ENCODE measurements around the gene WNT3A. TPM values are rescaled to one million over a fixed set of nuclear protein-coding genes. Genes with fewer than 3 reads are reported as not detected.

The WNT3A gene
- total and polyA plus RNA-seq, 9 of the 15 experiments (the other 6 are each of a cell fraction or from before 2014, with no cell fraction given), result not detected

- TF ChIP-seq ZNF217 (CRISPR knock-in tag; IDR thresholded peaks at IDR 0.05) (no peak), TFAP4 (CRISPR knock-in tag; IDR thresholded peaks at IDR 0.05; ENCODE audit: borderline replicate concordance) (peak; percentile 74), MCM3 (IDR thresholded peaks at IDR 0.05) (no peak), FOXO4 (CRISPR knock-in tag; IDR thresholded peaks at IDR 0.05) (peak; percentile 75; the same call in 1 of the 2 replicates), YY1 (IDR thresholded peaks at IDR 0.05; ENCODE audit: borderline replicate concordance in 1 of 3, control insufficient read depth in 1 of 3, extremely low read depth in 1 of 3, insufficient read depth in 3 of 3, insufficient read length in 1 of 3, insufficient replicate concordance in 2 of 3, low read depth in 1 of 3, low read length in 2 of 3) (peak; percentile 93 to 99 (median 98)), CTCFL (IDR thresholded peaks at IDR 0.05; ENCODE audit: borderline replicate concordance, insufficient read depth, low read depth, low read length, poor library complexity, severe bottlenecking) (peak; percentile 47), TCF3 (CRISPR knock-in tag; IDR thresholded peaks at IDR 0.05) (0 out of 2 replicates have a peak, but pooled peaks have one; percentile 18), KLF6 (CRISPR knock-in tag; IDR thresholded peaks at IDR 0.05; ENCODE audit: borderline replicate concordance) (peak; percentile 66; the same call in 1 of the 2 replicates), MAZ (CRISPR knock-in tag; conservative IDR thresholded peaks at IDR 0.05 in 1 of 2, IDR thresholded peaks at IDR 0.05 in 1 of 2) (peak; percentile 57 to 70; a peak in 3 of 4 replicates), PRPF4 (IDR thresholded peaks at IDR 0.05; ENCODE audit: insufficient read depth, low read depth, low read length, poor library complexity, severe bottlenecking) (no peak), PHTF2 (CRISPR knock-in tag; IDR thresholded peaks at IDR 0.05) (no peak), ILF3 (IDR thresholded peaks at IDR 0.05; ENCODE audit: borderline replicate concordance) (peak; percentile 94; the same call in 1 of the 2 replicates), ADNP (tag; IDR thresholded peaks at IDR 0.05) (no peak), MBD1 (CRISPR knock-in tag; IDR thresholded peaks at IDR 0.05) (no peak), CREB1 (IDR thresholded peaks at IDR 0.05) (peak; percentile 90), CREB1 (CRISPR knock-in tag; IDR thresholded peaks at IDR 0.05) (peak; percentile 86), NBN (IDR thresholded peaks at IDR 0.05; ENCODE audit: low read depth) (no peak), SOX6 (IDR thresholded peaks at IDR 0.05) (no peak), CBFB (CRISPR knock-in tag; IDR thresholded peaks at IDR 0.05) (0 out of 2 replicates have a peak, but pooled peaks have one; percentile 75), ZBTB1 (CRISPR knock-in tag; IDR thresholded peaks at IDR 0.05; ENCODE audit: borderline replicate concordance, low read depth) (peak; percentile 27), CHD2 (IDR thresholded peaks at IDR 0.05; ENCODE audit: low read depth, low read length) (no peak)
These were observed 75.6 kb downstream of the WNT3A start, which contains the start of gene ARF1 (continued) for GRCh38 chr1:228082214-228082917.
